Activated CD4-positive, alpha-beta T cell treated with anti-CD3 and anti-CD28 coated beads, Interleukin-2, amount 50 U/mL, for 16 hours (primary cell): ENCODE results near the gene TESK1.

Experiments used
- DNase-seq: peaks from one replicate; pipeline ENCODE4 v3.0.0-alpha.2; 2020

TESK1 gene

GRCh38 chr9:35649431-35650340, 44.6 kb downstream of the TESK1 start:
- peak; percentile 57 for DNase-seq

GRCh38 chr9:35650341-35651158, 45.5 kb downstream of the TESK1 start, which contains the start of gene SIT1:
Gene SIT1 (minus strand): TSS chr9:35650931. CDS start chr9:35650853, 78 bp downstream.
- DNase-seq, result peak; percentile 47

DNA sequence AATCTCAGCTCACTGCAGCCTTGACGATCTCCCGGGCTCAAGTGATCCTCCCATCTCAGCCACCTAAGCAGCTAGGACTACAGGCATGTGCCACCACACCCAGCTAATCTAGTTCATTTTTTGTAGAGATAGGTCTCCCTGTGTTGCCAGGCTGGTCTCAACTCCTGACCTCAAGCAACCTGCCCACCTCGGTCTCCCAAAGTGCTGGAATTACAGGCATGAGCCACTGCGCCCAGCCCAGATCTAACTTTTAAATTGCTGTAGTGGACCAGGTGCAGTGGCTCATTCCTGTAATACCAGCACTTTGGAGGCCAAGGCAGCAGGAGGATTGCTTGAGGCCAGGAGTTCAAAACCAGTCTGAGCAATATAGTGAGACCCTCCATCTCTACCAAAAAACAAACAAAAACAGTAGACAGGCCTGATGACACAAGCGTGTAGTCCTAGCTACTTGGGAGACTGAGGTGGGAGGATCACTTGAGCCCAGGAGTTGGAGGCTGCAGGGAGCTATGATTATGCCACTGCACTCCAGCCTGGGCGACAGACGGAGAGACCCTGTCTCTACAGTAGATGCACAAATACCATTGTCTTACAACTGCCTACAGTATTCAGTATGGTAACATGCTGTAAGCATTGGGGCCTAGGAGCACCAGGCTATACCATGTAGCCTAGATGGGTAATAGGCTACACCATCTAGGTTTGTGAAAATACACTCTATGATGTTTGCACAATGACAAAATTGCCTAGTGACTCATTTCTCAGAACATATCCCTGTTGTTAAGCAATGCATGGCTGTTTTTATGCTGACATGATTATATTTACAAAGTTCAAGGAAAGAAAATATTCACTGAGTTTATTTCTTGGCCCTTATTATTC, 47.1 kb downstream of the TESK1 start:
- DNase-seq, result no peak

DNA sequence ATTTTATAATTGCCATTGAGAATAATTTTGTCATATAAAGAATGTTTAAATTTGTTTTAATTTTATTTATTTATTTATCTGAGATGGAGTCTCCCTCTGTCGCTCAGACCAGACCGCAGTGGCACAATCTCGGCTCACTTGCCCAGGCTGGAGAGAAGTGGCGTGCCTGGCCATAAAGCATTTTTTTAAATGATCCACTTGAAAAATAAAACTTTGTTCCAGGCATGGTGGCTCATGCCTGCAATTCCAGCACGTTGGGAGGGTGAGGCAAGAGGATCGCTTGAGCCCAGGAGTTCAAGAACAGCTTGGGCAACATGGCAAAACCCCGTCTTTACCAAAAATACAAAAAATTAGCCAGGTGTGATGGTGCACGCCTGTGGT, 47.8 kb downstream of the TESK1 start:
- no peak for DNase-seq

DNA sequence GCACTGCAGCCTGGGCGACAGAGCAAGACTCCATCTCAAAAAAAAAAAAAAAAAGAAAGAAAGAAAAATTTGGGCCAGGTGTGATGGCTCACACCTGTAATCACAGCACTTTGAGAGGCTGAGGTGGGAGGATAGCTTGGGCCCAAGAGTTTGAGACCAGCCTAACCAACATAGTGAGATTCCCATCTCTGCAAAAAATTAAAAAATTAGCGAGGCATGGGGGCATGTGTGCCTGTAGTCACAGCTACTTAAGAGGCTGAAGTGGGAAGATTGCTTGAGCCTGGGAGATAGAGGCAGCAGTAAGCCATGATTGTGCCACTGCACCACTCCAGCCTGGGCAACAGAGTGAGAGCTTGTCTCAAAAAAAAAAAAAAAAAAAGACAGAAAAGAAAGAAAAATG, 48.5 kb downstream of the TESK1 start:
- no peak for DNase-seq

- no peak for DNase-seq
Measured at GRCh38 chr9:35656348-35656747, 51.3 kb downstream of the TESK1 start.

DNA sequence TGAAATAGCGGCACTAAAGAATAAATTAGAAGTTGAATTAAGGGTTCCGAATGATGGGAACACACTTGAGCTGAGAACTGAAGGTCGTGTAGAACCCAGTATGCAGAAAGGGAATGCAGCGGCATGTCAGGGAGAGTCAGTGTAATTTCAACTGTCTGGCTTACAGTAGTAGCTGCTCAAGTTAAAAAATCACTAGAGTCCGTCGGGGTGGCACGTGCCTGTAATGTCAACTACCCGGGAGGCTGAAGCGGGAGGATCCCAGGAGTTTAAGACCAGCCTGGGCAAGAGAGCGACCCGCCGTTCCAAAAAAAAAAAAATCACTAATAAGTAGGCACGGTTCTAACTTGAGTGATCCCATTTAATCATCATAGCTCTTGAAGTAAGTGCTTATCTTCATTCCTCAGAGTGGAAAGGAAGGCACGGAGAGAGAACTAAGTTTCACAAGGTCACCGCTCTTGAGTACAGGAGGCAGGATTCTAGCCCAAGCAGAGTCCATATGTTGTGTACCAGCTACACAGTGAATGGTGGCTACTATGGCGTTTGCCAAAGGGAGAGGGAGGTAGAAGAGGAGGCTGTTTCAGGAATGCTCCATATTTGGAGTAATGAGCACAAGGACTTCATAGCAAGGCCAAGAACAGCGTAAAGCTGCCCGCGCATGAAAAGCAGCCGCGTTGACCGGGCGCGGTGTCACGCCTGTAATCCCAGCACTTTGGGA, 51.9 kb downstream of the TESK1 start:
- no peak for DNase-seq

DNA sequence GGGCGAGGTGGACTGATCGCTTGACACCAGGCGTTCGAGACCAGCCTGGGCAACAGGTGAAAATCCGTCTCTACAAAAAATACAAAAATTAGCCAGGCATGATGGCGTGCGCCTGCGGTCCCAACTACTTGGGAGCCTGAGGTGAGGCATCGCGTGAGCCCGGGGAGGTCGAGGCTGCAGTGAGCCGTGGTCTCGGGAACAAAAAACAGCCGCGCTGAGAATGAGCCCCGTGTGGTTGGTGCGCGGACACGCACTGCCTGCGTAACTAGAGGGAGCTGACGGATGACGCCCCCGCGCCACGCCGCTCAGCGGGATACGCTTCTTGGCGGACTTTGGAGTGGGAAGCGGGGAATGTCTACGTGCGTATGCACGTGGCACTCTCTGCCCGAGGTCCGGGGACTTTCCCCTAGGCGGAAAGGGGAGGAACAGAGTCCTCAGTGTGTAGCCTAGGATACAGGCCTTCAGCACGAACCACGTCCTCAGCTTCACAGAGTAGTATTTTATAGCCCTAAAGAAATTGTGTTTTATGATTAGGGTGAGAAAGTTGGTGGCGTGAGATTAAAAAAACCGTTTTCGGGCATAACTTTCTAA, 52.6 kb downstream of the TESK1 start, which contains the start of gene RMRP:
Gene RMRP, minus strand, starts transcription at position 474 of the 591 bp plus-strand sequence.
- peak; percentile 99 for DNase-seq

DNA sequence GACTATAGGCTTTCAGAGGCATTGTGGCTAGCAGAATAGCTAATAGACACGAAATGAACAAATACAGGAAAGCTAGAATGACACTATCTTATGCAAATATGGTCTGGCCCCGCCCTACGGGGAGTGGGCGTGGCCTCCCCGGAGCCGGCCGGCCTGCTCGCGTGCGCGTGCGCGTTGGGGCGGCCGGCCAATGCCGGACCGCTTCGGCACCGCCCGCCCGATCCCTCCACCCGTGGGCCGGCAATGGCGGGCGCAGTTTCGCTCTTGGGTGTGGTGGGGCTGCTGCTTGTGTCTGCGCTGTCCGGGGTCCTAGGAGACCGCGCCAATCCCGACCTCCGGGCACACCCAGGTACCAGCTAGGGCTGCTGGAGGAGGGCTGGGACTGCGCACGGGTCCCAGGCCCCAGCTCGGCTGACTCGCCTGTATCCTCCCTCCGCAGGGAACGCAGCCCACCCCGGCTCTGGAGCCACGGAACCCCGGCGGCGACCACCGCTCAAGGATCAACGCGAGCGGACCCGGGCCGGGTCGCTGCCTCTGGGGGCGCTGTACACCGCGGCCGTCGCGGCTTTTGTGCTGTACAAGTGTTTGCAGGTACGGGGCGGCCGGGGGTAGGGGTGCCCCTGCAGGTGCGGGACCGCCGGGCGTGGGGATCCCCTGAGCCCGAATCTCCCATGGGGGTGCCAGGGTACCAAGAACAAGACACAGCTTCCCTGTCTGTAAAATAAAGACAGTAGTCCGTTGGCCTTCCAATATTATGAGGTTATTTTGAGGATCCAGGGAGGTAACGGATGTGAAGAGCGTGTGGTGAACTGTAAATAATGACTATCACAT, 53.3 kb downstream of the TESK1 start, which contains the start of gene CCDC107:
Gene CCDC107, plus strand, starts transcription at position 156 of the 831 bp plus-strand sequence. Its CDS starts 88 bp downstream, at position 244.
- DNase-seq, result peak; percentile 86

- peak; percentile 36 for DNase-seq
Measured at GRCh38 chr9:35658968-35659220, 53.8 kb downstream of the TESK1 start.

GRCh38 chr9:35659340-35659739, 54.3 kb downstream of the TESK1 start:
- DNase-seq, result no peak
